HG02623 (cell line): Measurements from ENCODE around the gene ZNF503.

Source experiments
- ATAC-seq: cut with Tn5 transposase; IDR thresholded peaks from one replicate; pipeline ENCODE4 v1.9.1; 2021; ENCODE audit warnings: moderate library complexity; ENCODE audit not compliant: unreplicated experiment

The ZNF503 gene

GRCh38 chr10:75431180-75432111, 29.9 kb upstream of the ZNF503 start, which contains the start of gene LRMDA:
Gene LRMDA, plus strand, starts transcription at chr10:75431624.
- no peak for ATAC-seq

GRCh38 chr10:75430000-75430763, 28.6 kb upstream of the ZNF503 start:
- no peak for ATAC-seq

GRCh38 chr10:75429159-75429827, 27.7 kb upstream of the ZNF503 start:
- no peak for ATAC-seq

- ATAC-seq, result no peak
Measured at GRCh38 chr10:75428434-75429158, 27.0 kb upstream of the ZNF503 start.

GRCh38 chr10:75427951-75428350, 26.4 kb upstream of the ZNF503 start:
- ATAC-seq, result no peak

GRCh38 chr10:75426880-75427279, 25.3 kb upstream of the ZNF503 start:
- ATAC-seq, result no peak

DNA sequence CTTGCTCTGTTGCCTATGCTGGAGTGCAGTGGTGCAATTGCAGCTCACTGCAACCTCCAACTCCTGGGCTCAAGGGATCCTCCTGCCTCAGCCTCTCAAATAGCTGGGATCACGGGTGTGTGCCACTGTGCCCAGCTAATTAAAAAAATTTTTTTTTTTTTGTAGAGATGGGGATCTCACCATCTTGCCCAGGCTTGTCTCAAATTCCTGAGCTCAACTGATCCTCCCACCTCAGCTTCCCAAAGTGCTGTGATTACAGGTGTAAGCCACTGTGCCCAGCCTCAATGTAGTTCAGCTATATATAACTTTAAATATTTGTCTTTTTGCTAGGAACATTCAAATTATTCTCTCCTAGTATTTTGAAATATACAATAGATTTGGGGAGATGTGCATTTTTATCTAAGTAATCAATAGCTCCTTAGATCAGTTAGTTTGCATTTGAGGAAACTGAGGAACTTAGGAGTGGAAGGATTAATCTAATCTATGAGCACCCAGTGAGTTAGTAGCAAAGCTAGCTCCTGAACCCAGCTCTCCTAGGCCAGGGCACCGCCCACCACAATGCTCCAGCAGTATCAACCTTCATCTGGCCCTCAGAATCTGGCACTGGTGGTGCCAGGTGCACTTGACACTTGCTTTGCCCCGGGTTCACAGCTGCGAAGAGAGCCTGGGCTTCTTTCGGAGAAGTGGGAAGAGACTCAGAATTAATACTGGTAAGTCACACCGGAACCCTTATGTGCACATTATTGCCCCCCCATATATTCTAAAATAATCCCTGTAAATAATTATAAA, 23.9 kb upstream of the ZNF503 start:
- no peak for ATAC-seq

DNA sequence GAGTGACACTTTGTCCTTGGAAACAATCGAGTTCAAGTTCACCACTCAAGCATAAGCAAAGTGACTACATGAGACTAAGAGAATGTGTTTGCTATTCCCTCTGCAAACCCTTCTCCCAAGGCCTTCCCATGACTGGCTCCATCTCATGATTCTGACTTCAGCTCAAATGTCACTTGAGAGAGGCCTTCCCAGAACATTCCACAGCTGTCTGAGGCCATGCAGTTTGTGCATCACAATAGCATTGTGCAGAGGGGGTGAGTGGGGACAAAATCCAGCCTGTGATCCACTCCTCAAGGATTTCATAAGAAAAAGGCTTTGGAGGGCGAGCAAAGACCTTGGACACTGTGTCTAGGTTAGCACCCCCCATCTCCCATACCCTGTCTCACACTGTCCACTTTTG, 23.0 kb upstream of the ZNF503 start:
- no peak for ATAC-seq

DNA sequence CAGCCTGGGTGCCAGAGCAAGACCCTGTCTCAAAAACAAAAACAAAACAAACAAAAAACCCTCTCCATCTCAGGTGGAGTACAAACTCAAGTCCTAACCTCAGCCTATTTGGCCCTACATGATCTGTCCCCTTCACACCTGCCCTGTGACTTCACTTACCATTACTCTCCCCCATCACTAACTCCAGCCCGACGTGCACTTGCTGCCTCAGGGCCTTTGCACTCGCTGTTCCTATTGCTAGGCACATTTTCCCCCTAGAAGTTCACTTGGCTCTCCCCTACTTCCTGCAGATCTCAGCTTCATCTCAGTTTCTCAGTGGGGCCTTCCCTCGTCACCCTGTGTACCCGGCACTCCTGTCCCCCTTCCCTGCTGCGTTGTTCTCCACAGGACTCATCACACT, 21.3 kb upstream of the ZNF503 start:
- no peak for ATAC-seq

DNA sequence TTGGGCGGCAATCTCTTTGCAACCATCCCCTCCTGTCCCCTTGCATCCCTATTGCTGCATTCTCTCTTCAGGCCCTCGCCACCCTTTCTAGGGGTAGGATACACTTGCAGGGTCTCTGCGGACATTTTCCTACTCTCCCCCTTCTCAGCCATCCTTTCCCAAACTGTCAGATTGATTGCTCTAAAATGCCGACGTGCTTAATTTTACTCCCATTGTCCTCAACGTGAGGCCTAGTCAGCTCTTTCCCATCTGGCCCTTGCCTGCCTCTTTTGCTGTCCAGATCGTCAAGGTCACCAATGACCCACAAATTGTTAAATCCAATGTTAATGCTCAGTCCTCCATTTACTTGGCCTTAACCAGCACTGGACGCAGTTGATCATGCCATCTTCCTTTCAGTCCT, 17.1 kb upstream of the ZNF503 start:
- no peak for ATAC-seq

- ATAC-seq, result no peak
Measured at GRCh38 chr10:75418293-75418692, 16.7 kb upstream of the ZNF503 start.

DNA sequence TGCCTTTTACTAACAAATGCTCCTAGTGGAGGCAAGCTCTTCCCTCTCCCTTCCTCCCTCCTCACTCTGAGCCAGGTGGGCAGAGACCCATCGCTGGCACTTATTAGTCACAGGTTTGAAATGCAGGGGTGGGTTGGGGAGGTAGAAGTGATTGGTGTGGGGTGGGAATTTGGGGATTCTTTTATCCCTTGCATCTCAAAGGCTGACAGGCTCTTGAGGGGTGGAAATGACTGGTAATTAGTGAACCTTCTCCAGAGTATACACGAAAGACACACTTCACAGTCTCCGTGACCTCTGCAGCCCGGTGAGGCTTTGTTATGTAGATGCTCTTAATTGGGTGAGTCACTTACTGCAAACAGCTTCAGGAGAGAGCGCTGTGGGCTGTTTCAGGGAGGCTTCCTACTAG, 16.0 kb upstream of the ZNF503 start:
- ATAC-seq, result no peak

DNA sequence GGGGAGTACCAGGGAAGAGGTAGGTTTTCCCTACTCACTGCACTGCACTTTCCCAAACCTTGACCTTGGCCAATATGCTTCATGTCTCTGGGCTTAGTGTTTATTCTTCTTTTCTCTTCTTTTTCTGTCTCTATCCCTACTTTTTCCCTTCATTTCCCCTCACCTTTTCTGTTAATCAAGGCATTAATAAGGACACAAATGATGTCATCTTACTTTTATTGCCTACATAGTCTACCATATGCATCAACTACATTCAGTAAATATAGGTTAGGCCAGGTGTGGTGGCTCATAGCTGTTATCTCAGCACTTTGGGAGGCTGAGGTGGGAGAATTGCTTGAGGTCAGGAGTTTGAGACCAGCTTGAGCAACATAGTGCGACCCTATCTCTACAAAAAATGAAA, 13.0 kb upstream of the ZNF503 start:
- no peak for ATAC-seq

GRCh38 chr10:75410132-75411005, 8.8 kb upstream of the ZNF503 start:
- ATAC-seq, result no peak

- no peak for ATAC-seq
Measured at GRCh38 chr10:75408911-75409885, 7.6 kb upstream of the ZNF503 start.

GRCh38 chr10:75408509-75408875, 6.9 kb upstream of the ZNF503 start:
- no peak for ATAC-seq

GRCh38 chr10:75407713-75408508, 6.3 kb upstream of the ZNF503 start:
- no peak for ATAC-seq
